Effector CD4-positive, alpha-beta T cell (primary cell): Measurements from ENCODE around the gene TYROBP.
A peak's percentile ranks its signal among the peaks of the same experiment; 100 is the strongest.
"Not testable (repeated sequence)": the region's sequence is repeated elsewhere in the genome, so short reads cannot be mapped to it uniquely, and the experiment has no call there.

Source experiments
- DNase-seq: peaks from one replicate; pipeline ENCODE4 v3.0.0-alpha.2; 2020

The TYROBP gene

GRCh38 chr19:35931161-35931873, 23.2 kb upstream of the TYROBP start:
- DNase-seq = peak; percentile 99

- no peak for DNase-seq
Observed at GRCh38 chr19:35929876-35930275, 21.8 kb upstream of the TYROBP start.

- no peak for DNase-seq
Observed at GRCh38 chr19:35928507-35928906, 20.4 kb upstream of the TYROBP start.

- DNase-seq = no peak
Observed at GRCh38 chr19:35925501-35925900, 17.4 kb upstream of the TYROBP start.

GRCh38 chr19:35921012-35921411, 12.9 kb upstream of the TYROBP start:
- no peak for DNase-seq

GRCh38 chr19:35919306-35919705, 11.2 kb upstream of the TYROBP start:
- DNase-seq = no peak

GRCh38 chr19:35915443-35915842, 7.3 kb upstream of the TYROBP start:
- DNase-seq = no peak

- no peak for DNase-seq
Observed at GRCh38 chr19:35913589-35913988, 5.5 kb upstream of the TYROBP start.

GRCh38 chr19:35911790-35912189, 3.7 kb upstream of the TYROBP start:
- DNase-seq = no peak

GRCh38 chr19:35911173-35911572, 3.1 kb upstream of the TYROBP start:
- no peak for DNase-seq

- DNase-seq = not testable (repeated sequence)
Observed at GRCh38 chr19:35910355-35910754, 2.3 kb upstream of the TYROBP start.

- no peak for DNase-seq
Observed at GRCh38 chr19:35909684-35910035, 1.6 kb upstream of the TYROBP start.

GRCh38 chr19:35908973-35909683, 1.0 kb upstream of the TYROBP start:
- no peak for DNase-seq

GRCh38 chr19:35907377-35907745, 734 bp downstream of the TYROBP start:
- no peak for DNase-seq

- no peak for DNase-seq
Observed at GRCh38 chr19:35905178-35905727, 2.8 kb downstream of the TYROBP start.

GRCh38 chr19:35904311-35905068, 3.6 kb downstream of the TYROBP start:
- DNase-seq = no peak

- peak; percentile 80 for DNase-seq
Observed at GRCh38 chr19:35903550-35904179, 4.4 kb downstream of the TYROBP start.

GRCh38 chr19:35902870-35903475, 5.1 kb downstream of the TYROBP start:
- no peak for DNase-seq

GRCh38 chr19:35901854-35902661, 6.0 kb downstream of the TYROBP start, which contains the start of gene HCST:
HCST (plus strand) TSS chr19:35902529; CDS start chr19:35902594, 65 bp downstream.
- DNase-seq = peak; percentile 39

GRCh38 chr19:35901055-35901644, 6.9 kb downstream of the TYROBP start:
- DNase-seq = no peak

GRCh38 chr19:35899547-35900214, 8.4 kb downstream of the TYROBP start:
- DNase-seq = peak; percentile 83
